IPS-18c (cell line): ENCODE measurements around the gene GABARAPL1.
"Not testable (repeated sequence)": the region's sequence is repeated elsewhere in the genome, so short reads cannot be mapped to it uniquely, and the experiment has no call there.

ENCODE experiments used
- H3K4me3 ChIP-seq: 2 replicates; pipeline ENCODE4 v1.7.0; 2013; ENCODE audit warnings: low read depth, mild to moderate bottlenecking, low read length, moderate library complexity; ENCODE audit not compliant: insufficient read depth
- H3K9me3 ChIP-seq: one replicate; pipeline ENCODE4 v1.6.1; 2013; ENCODE audit warnings: mild to moderate bottlenecking, low read length, moderate library complexity; ENCODE audit not compliant: control insufficient read depth, insufficient read depth

GABARAPL1 gene

GRCh38 chr12:10190558-10191388 lies 21.9 kb upstream of the GABARAPL1 start:
- Histone ChIP-seq H3K9me3 (no peaks in the 10 kb centered on the region), H3K4me3 (no peak overlapping the region)

GRCh38 chr12:10191865-10192264 lies 20.8 kb upstream of the GABARAPL1 start:
- H3K4me3 ChIP-seq, result no peak overlapping the region
- H3K9me3 ChIP-seq, result no peaks in the 10 kb centered on the region

GRCh38 chr12:10194160-10194670 lies 18.5 kb upstream of the GABARAPL1 start:
- no peaks in the 10 kb centered on the region for H3K9me3 ChIP-seq
- no peak overlapping the region for H3K4me3 ChIP-seq

DNA sequence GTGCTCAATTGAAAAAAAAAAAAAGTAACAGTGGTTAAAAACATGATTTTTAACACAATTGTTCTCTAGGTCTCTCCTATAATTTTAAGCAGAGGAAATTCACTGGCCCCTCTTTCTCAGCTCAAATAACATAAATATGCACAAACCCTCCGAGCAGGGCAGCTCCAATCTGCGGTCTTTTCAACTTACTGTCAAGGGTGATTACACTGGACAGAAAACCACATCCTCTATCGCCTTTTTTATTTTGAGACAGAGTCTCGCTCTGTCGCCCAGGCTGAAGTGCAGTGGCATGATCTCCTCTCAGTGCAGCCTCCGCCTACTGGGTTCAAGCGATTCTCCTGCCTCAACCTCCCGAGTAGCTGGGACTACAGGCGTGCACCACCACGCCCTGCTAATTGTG lies 16.5 kb upstream of the GABARAPL1 start:
- Histone ChIP-seq H3K9me3 (no peaks in the 10 kb centered on the region), H3K4me3 (no peak overlapping the region)

GRCh38 chr12:10197879-10198278 lies 14.8 kb upstream of the GABARAPL1 start:
- Histone ChIP-seq H3K4me3 (no peak overlapping the region), H3K9me3 (no peaks in the 10 kb centered on the region)

DNA sequence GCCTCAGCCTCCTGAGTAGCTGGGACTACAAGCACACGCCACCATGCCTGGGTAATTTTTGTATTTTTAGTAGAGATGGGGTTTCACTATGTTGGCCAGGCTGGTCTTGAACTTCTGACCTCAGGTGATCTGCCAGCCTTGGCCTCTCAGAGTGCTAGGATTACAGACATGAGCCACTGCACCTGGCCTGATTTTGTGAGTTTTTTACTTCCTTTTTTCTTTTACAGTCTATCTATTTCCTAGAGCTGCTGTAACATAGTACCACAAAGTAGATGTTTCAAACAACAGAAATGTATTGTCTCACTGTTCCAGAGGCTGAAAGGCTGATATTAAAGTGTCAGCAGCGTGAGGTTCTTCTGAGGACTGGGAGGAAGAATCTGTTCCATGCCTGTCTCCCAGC lies 8.2 kb upstream of the GABARAPL1 start:
- H3K9me3 ChIP-seq, H3K4me3 ChIP-seq: not testable (repeated sequence)

- Histone ChIP-seq H3K9me3 (no peaks in the 10 kb centered on the region), H3K4me3 (no peak overlapping the region)
Measured at GRCh38 chr12:10205220-10205807, 7.4 kb upstream of the GABARAPL1 start.

GRCh38 chr12:10207136-10207535 lies 5.5 kb upstream of the GABARAPL1 start:
- Histone ChIP-seq H3K4me3 (no peak overlapping the region), H3K9me3 (no peaks in the 10 kb centered on the region)

GRCh38 chr12:10210225-10210624 lies 2.5 kb upstream of the GABARAPL1 start:
- no peaks in the 10 kb centered on the region for H3K9me3 ChIP-seq
- no peak overlapping the region for H3K4me3 ChIP-seq

- Histone ChIP-seq H3K9me3 (no peaks in the 10 kb centered on the region), H3K4me3 (no peak overlapping the region)
Measured at GRCh38 chr12:10211101-10211939, 1.4 kb upstream of the GABARAPL1 start.

- peak overlapping the region; percentile 92 for H3K4me3 ChIP-seq
- no peaks in the 10 kb centered on the region for H3K9me3 ChIP-seq
Measured at GRCh38 chr12:10211940-10212738, 538 bp upstream of the GABARAPL1 start.

DNA sequence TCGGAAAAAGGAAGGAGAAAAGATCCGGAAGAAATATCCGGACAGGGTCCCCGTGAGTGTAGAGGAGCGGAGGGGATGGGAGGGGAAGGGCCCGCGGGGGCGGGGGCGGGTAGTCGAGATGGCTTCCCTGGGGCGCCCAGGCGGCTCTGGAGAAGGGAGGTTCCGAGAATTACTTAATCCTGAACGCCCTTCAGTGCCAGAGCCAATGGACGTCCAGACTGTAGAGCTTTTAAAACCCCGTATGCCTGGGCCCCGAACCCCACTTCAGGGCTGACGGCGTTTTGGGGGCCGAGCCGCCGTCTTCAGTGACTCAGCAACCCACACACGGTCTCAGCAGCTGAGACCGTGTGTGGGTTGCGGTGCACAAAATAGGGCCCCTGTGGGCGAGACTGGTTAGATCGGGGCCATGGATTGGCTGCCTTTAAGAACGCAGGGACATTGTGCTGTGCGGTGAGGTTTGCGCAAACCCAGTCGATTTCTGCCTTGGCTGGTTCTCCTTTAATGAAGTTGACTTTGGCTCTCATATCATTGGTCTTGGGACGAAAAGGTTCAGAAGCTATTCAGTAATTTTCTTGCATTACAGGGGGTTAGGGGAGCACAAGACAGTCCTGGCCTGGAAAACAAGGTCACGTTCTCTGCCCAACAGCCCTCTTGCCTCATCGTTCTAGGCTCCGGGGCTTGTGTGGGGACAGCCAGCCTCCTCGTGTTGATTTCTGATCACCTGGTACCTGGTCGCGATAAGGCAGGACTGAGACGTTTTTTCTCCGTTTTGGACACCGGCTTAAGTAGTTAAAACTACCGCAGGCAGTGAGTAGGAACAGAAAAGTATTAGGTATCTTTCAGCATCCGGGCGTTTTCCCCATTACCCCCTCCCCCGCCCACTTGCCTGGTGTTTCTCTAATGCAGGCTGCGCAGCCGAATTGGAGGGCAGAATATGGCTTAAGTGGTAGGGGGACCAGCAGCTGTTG lies 775 bp downstream of the GABARAPL1 start:
- Histone ChIP-seq H3K4me3 (peak overlapping the region; percentile 92), H3K9me3 (no peaks in the 10 kb centered on the region)

DNA sequence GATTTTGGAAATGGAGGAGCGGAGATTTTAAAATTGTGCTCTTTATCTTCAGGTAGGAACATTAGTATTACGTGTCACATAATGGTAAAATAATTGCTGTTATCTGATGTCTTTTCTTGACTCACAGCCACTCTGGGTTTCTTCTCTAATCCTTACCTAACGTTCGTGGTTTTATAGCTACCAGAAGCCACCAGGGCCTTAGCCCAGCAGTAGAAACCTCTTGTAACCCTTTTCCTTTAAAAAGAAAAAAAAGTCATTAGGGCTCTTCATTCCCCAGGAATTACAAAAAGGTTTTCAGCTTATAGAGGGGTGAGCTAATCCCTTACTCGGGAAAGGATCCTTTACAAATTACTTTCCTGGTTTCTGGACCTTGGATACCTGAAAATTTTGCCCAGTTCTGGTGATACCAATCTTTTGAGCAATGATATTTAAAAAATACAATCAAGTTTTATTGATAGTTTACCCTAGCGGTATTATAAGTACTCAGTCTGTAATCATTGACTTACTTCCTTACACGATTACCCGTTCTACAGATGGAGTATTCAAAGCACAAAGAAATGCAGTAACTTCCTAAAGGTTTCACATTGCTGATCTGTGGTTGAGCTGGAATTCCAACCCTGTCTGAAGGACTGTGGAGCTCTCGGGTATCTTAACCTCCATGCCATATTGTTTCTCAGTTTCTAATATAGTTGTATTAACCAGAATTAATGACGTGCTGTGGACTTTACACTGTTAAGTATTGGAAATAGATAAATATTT lies 1.6 kb downstream of the GABARAPL1 start:
- H3K4me3 ChIP-seq, result peak overlapping the region; percentile 92
- H3K9me3 ChIP-seq, result no peaks in the 10 kb centered on the region

- Histone ChIP-seq H3K9me3 (no peaks in the 10 kb centered on the region), H3K4me3 (peak overlapping the region; percentile 20; the same call in 1 of the 2 replicates)
Measured at GRCh38 chr12:10214895-10215267, 2.2 kb downstream of the GABARAPL1 start.

- H3K9me3 ChIP-seq, result no peaks in the 10 kb centered on the region
- peak overlapping the region; percentile 20 for H3K4me3 ChIP-seq
Measured at GRCh38 chr12:10215436-10215835, 2.8 kb downstream of the GABARAPL1 start.
